IMR-90 (cell line): ENCODE data around the gene SLC40A1. TPM values are rescaled to one million over a fixed set of nuclear protein-coding genes. Genes with fewer than 3 reads are reported as not detected.

Experiments used
- ATAC-seq: fragments of 200-7000 bp; cut with Tn5 transposase; 2 replicates; pipeline ENCODE4 v1.9.1; 2020; ENCODE audit warnings: low read depth, mild to moderate bottlenecking, moderate library complexity
- BruUV-seq: library from RNA; stranded (reverse); fragments of 400-500 nt; replicated peaks from 2 replicates; lab custom pipeline; 2021; lab: Mats Ljungman, UMichigan
- CTCF ChIA-PET: fragments of 300-600 bp; formaldehyde crosslinking; extraction: SDS; loops from one replicate; lab custom pipeline; 2021; ENCODE audit warnings: antibody characterized with exemption; lab: Yijun Ruan, JAX
- POLR2A ChIA-PET: fragments of 300-600 bp; sonication (Branson Sonifier 250); formaldehyde crosslinking; loops from one replicate; lab custom pipeline; 2022; ENCODE audit warnings: antibody characterized with exemption; ENCODE audit not compliant: unreplicated experiment; lab: Charles Lee
- DNase-seq: peaks from one replicate; pipeline ENCODE4 v3.0.0; 2013
- H2AFZ ChIP-seq: replicated peaks from 2 replicates; pipeline ENCODE3; 2013; ENCODE audit warnings: low read length, mild to moderate bottlenecking; ENCODE audit not compliant: poor library complexity
- H2AK5ac ChIP-seq: 2 replicates; pipeline ENCODE4 v1.6.1; 2013; ENCODE audit warnings: low read depth, low read length, inconsistent platforms
- H2AK9ac ChIP-seq: replicated peaks from 2 replicates; pipeline ENCODE3; 2013; ENCODE audit warnings: mild to moderate bottlenecking, low read depth, low read length, moderate library complexity; ENCODE audit not compliant: poor library complexity
- H2BK120ac ChIP-seq: 2 replicates; pipeline ENCODE4 v1.6.1; 2013; ENCODE audit warnings: low read depth, low read length, inconsistent platforms
- H2BK15ac ChIP-seq: 3 replicates; pipeline ENCODE4 v1.6.1; 2013; ENCODE audit warnings: low read depth, low read length, inconsistent platforms
- H2BK20ac ChIP-seq: 2 replicates; pipeline ENCODE4 v1.6.1; 2013; ENCODE audit warnings: low read depth, mild to moderate bottlenecking, inconsistent platforms, low read length, moderate library complexity
- H2BK5ac ChIP-seq: 2 replicates; pipeline ENCODE4 v1.6.1; 2013; ENCODE audit warnings: mild to moderate bottlenecking, low read depth, low read length, inconsistent platforms; ENCODE audit not compliant: poor library complexity, severe bottlenecking
- H3K14ac ChIP-seq: replicated peaks from 2 replicates; pipeline ENCODE4 v1.6.1; 2013; ENCODE audit warnings: low read depth, low read length, inconsistent platforms
- H3K18ac ChIP-seq: 2 replicates; pipeline ENCODE4 v1.6.1; 2013; ENCODE audit warnings: low read depth, low read length, control low read depth
- H3K23ac ChIP-seq: 2 replicates; pipeline ENCODE4 v1.6.1; 2013; ENCODE audit warnings: low read depth, low read length, inconsistent platforms
- H3K27ac ChIP-seq: 2 replicates; pipeline ENCODE4 v1.5.1; 2013; ENCODE audit warnings: mild to moderate bottlenecking, control low read depth, low read length; ENCODE audit not compliant: insufficient read depth
- H3K27me3 ChIP-seq: 2 replicates; pipeline ENCODE4 v1.6.1; 2013; ENCODE audit warnings: low read length; ENCODE audit not compliant: control insufficient read depth, insufficient read depth
- H3K36me3 ChIP-seq: 2 replicates; pipeline ENCODE4 v1.6.1; 2013; ENCODE audit warnings: low read length, mixed read lengths; ENCODE audit not compliant: control insufficient read depth, insufficient read depth
- H3K4ac ChIP-seq: 2 replicates; pipeline ENCODE4 v1.6.1; 2013; ENCODE audit warnings: low read depth, low read length, inconsistent platforms
- H3K4me1 ChIP-seq: 2 replicates; pipeline ENCODE4 v1.6.1; 2013; ENCODE audit warnings: low read length, mixed read lengths; ENCODE audit not compliant: control insufficient read depth, insufficient read depth
- H3K4me2 ChIP-seq: 2 replicates; pipeline ENCODE4 v1.6.1; 2013; ENCODE audit warnings: low read depth, mild to moderate bottlenecking, control low read depth, low read length, moderate library complexity
- H3K4me3 ChIP-seq: 2 replicates; pipeline ENCODE4 v1.5.1; 2013; ENCODE audit warnings: low read depth, mild to moderate bottlenecking, control low read depth, low read length, moderate library complexity; ENCODE audit not compliant: insufficient read depth
- H3K56ac ChIP-seq: 2 replicates; pipeline ENCODE4 v1.6.1; 2013; ENCODE audit warnings: low read length, inconsistent platforms; ENCODE audit not compliant: insufficient read depth; ENCODE audit errors: extremely low read depth
- H3K79me1 ChIP-seq, 2 experiments: 2 replicates each; pipeline ENCODE4 v1.6.1; 2013; ENCODE audit warnings: low read length in 2 of 2, inconsistent platforms in 1 of 2, low read depth in 1 of 2
- H3K9ac ChIP-seq: 2 replicates; pipeline ENCODE4 v1.6.1; 2013; ENCODE audit warnings: low read depth, low read length, control low read depth
- H3K9me1 ChIP-seq: 2 replicates; pipeline ENCODE4 v1.6.1; 2013; ENCODE audit warnings: low read length, inconsistent platforms; ENCODE audit not compliant: insufficient read depth
- H3K9me3 ChIP-seq: 2 replicates; pipeline ENCODE4 v1.6.1; 2013; ENCODE audit warnings: low read length; ENCODE audit not compliant: control insufficient read depth, insufficient read depth
- H4K20me1 ChIP-seq: 2 replicates; pipeline ENCODE4 v1.6.1; 2013; ENCODE audit warnings: low read length, inconsistent platforms; ENCODE audit not compliant: insufficient read depth
- H4K5ac ChIP-seq: 2 replicates; pipeline ENCODE4 v1.6.1; 2013; ENCODE audit warnings: mild to moderate bottlenecking, low read depth, low read length, control low read depth
- H4K8ac ChIP-seq, 2 experiments: 2 replicates each; pipeline ENCODE4 v1.6.1; 2013; ENCODE audit warnings: low read depth in 2 of 2, low read length in 2 of 2, control low read depth in 1 of 2, inconsistent platforms in 1 of 2
- H4K91ac ChIP-seq: 2 replicates; pipeline ENCODE4 v1.6.1; 2013; ENCODE audit warnings: low read depth, low read length, inconsistent platforms; ENCODE audit not compliant: insufficient read depth
- BHLHE40 ChIP-seq: fragments of 150-350 bp; IDR thresholded peaks from 2 replicates; pipeline ENCODE4 v1.6.1; 2016; ENCODE audit warnings: mild to moderate bottlenecking, low read depth, low read length
- CEBPB ChIP-seq: IDR thresholded peaks from 2 replicates; pipeline ENCODE4 v1.6.1; 2012; ENCODE audit warnings: low read depth, low read length, improper control_type of control experiment
- CHD1 ChIP-seq: IDR thresholded peaks from 2 replicates; pipeline ENCODE4 v1.6.1; 2012; ENCODE audit warnings: low read depth, low read length, improper control_type of control experiment
- CTCF ChIP-seq: conservative IDR thresholded peaks from 2 replicates; pipeline ENCODE4 v1.5.1; 2012; ENCODE audit warnings: mild to moderate bottlenecking, low read depth, low read length, improper control_type of control experiment
- ELK1 ChIP-seq: fragments of 150-350 bp; IDR thresholded peaks from 2 replicates; pipeline ENCODE4 v1.6.1; 2016; ENCODE audit warnings: low read depth, mild to moderate bottlenecking, low read length, moderate library complexity, borderline replicate concordance
- FOS ChIP-seq: fragments of 150-350 bp; IDR thresholded peaks from 2 replicates; pipeline ENCODE4 v1.6.1; 2016; ENCODE audit warnings: low read depth, low read length
- MAFK ChIP-seq: IDR thresholded peaks from 2 replicates; pipeline ENCODE4 v1.6.1; 2012; ENCODE audit warnings: low read depth, low read length, improper control_type of control experiment
- MAZ ChIP-seq: IDR thresholded peaks from 2 replicates; pipeline ENCODE4 v1.6.1; 2012; ENCODE audit warnings: low read depth, mild to moderate bottlenecking, low read length, improper control_type of control experiment, moderate library complexity, borderline replicate concordance
- MXI1 ChIP-seq: IDR thresholded peaks from 2 replicates; pipeline ENCODE4 v1.6.1; 2012; ENCODE audit warnings: low read depth, mild to moderate bottlenecking, low read length, moderate library complexity, borderline replicate concordance
- NFE2L2 ChIP-seq: fragments of 150-350 bp; IDR thresholded peaks from 2 replicates; pipeline ENCODE4 v1.6.1; 2016; ENCODE audit warnings: low read depth, mild to moderate bottlenecking, low read length
- POLR2A ChIP-seq: IDR thresholded peaks from 2 replicates; pipeline ENCODE4 v1.6.1; 2012; ENCODE audit warnings: mild to moderate bottlenecking, low read depth, low read length
- RAD21 ChIP-seq: IDR thresholded peaks from 2 replicates; pipeline ENCODE4 v1.6.1; 2012; ENCODE audit warnings: low read length, improper control_type of control experiment
- RCOR1 ChIP-seq: IDR thresholded peaks from 2 replicates; pipeline ENCODE4 v1.6.1; 2012; ENCODE audit warnings: mild to moderate bottlenecking, low read length, improper control_type of control experiment; ENCODE audit not compliant: insufficient replicate concordance
- RFX5 ChIP-seq: IDR thresholded peaks from 2 replicates; pipeline ENCODE4 v1.8.0; 2012; ENCODE audit warnings: low read depth, mild to moderate bottlenecking, low read length, moderate library complexity
- SMC3 ChIP-seq: fragments of 150-350 bp; IDR thresholded peaks from 2 replicates; pipeline ENCODE4 v1.6.1; 2016; ENCODE audit warnings: low read depth, mild to moderate bottlenecking, antibody characterized with exemption, low read length, moderate library complexity
- USF2 ChIP-seq: fragments of 150-350 bp; IDR thresholded peaks from 2 replicates; pipeline ENCODE4 v1.6.1; 2017; ENCODE audit warnings: mild to moderate bottlenecking, antibody characterized with exemption, low read length, low read depth
- WGBS, 2 experiments: methylation state at CpG; one replicate each; pipeline versions ENCODE4 v1.1.5 to v1.1.7; 2013; ENCODE audit warnings: missing lambda C conversion rate in 2 of 2; ENCODE audit not compliant: insufficient read length in 1 of 2; ENCODE audit errors: extremely low coverage in 2 of 2; 5-methylcytosine and 5-hydroxymethylcytosine counted together
- dilution Hi-C: fragments of 300-500 bp; cut with HindIII; formaldehyde crosslinking; loops from one replicate; pipeline ENCODE4 v1.14.3; 2018; ENCODE audit warnings: low sequenced_read_pairs; ENCODE audit not compliant: unreplicated experiment
- in situ Hi-C: fragments of 300-500 bp; cut with MboI; formaldehyde crosslinking; loops from 3 replicates; pipeline ENCODE4 v1.14.3; 2019; ENCODE audit warnings: low sequenced_read_pairs, inconsistent platforms, mixed read lengths
- intact Hi-C: fragments of 100-400 bp; cut with micrococcal nuclease; formaldehyde crosslinking; loops from 2 replicates; pipeline ENCODE4 v1.10.0; 2022
- polyA plus RNA-seq, 3 experiments: library from polyadenylated mRNA; depleted of rRNA; stranded (reverse); fragments of >200 nt; gene quantifications; 2 replicates each; pipeline ENCODE4 v1.2.3, GENCODE V29; 2012; ENCODE audit warnings: low replicate concordance in 1 of 3
- total RNA-seq: library from RNA; depleted of rRNA; stranded (reverse); fragments of >200 nt; gene quantifications from 2 replicates; pipeline ENCODE4 v1.2.3, GENCODE V29; 2012

The SLC40A1 gene
- total and polyA plus RNA-seq, 2 of the 4 experiments (the other 2 are of a cell fraction), result 1.5 to 5.0 TPM

- Histone ChIP-seq H2BK20ac (no peak overlapping the region), H3K56ac (no peak overlapping the region), H3K9me1 (0 out of 2 replicates have a peak, but pooled peaks cover 3% of the 10 kb centered on the region), H2AK5ac (no peak overlapping the region), H3K4ac (0 out of 2 replicates have a peak overlapping the region, but pooled peaks have one; percentile 2), H3K14ac (no peak overlapping the region), H2AFZ (no peak overlapping the region), H3K79me1 (no peaks in the 10 kb centered on the region), H4K91ac (no peak overlapping the region), H3K4me2 (no peak overlapping the region), H3K23ac (no peak overlapping the region), H3K27ac (no peak overlapping the region), H2BK15ac (no peak overlapping the region), H4K5ac (no peak overlapping the region; the same call in 1 of the 2 replicates), H2AK9ac (no peak overlapping the region), H3K18ac (no peak overlapping the region; the same call in 1 of the 2 replicates), H3K9ac (no peak overlapping the region), H3K27me3 (no peaks in the 10 kb centered on the region), H4K20me1 (no peaks in the 10 kb centered on the region), H3K9me3 (no peaks in the 10 kb centered on the region), H2BK120ac (no peak overlapping the region), H2BK5ac (no peak overlapping the region), H3K4me3 (no peak overlapping the region), H3K36me3 (no peaks in the 10 kb centered on the region), H4K8ac (no peak overlapping the region), H3K4me1 (peaks cover 9% of the 10 kb centered on the region)
- DNase-seq, result no peak
- intact Hi-C loops (no loop called here), in situ Hi-C loops (no loop called here), dilution Hi-C loops (no loop called here)
- ChIA-PET CTCF (no interaction called here), POLR2A (no interaction called here)
- WGBS, 2 experiments, result 60% methylated on average over 3 of the region's 13 CpGs; no CpG with 5 or more reads in 1 of the 2 experiments
- no peak for ATAC-seq
- no TSS peak for BruUV-seq
- TF ChIP-seq RFX5 (no peak), BHLHE40 (no peak), POLR2A (no peak), CEBPB (no peak), MAZ (no peak), SMC3 (no peak), MXI1 (no peak), RCOR1 (no peak), USF2 (no peak), ELK1 (no peak), RAD21 (no peak), CTCF (no peak), CHD1 (no peak), MAFK (no peak), FOS (no peak), NFE2L2 (no peak)
These were observed 53.4 kb downstream of the SLC40A1 start for GRCh38 chr2:189527041-189527750.
